HG02973 (cell line): ENCODE measurements around the gene DDX10.
"Not testable (repeated sequence)": the region's sequence is repeated elsewhere in the genome, so short reads cannot be mapped to it uniquely, and the experiment has no call there.

Experiments used
- ATAC-seq: cut with Tn5 transposase; IDR thresholded peaks from one replicate; pipeline ENCODE4 v1.9.1; 2021; ENCODE audit warnings: moderate library complexity; ENCODE audit not compliant: unreplicated experiment

Gene DDX10

GRCh38 chr11:108713076-108713790 lies 48.4 kb downstream of the DDX10 start:
- peak; percentile 48 for ATAC-seq

GRCh38 chr11:108715239-108715638 lies 50.4 kb downstream of the DDX10 start:
- no peak for ATAC-seq

- no peak for ATAC-seq
Observed at GRCh38 chr11:108718466-108718865, 53.6 kb downstream of the DDX10 start.

- ATAC-seq: no peak
Observed at GRCh38 chr11:108724974-108725689, 60.3 kb downstream of the DDX10 start.

- ATAC-seq: no peak
Observed at GRCh38 chr11:108726077-108726800, 61.4 kb downstream of the DDX10 start.

- ATAC-seq: peak; percentile 52
Observed at GRCh38 chr11:108727665-108728064, 62.8 kb downstream of the DDX10 start.

GRCh38 chr11:108729227-108729871 lies 64.5 kb downstream of the DDX10 start:
- ATAC-seq: no peak

- no peak for ATAC-seq
Observed at GRCh38 chr11:108732395-108732794, 67.5 kb downstream of the DDX10 start.

- ATAC-seq: peak; percentile 95
Observed at GRCh38 chr11:108733479-108734116, 68.7 kb downstream of the DDX10 start.

GRCh38 chr11:108734283-108734682 lies 69.4 kb downstream of the DDX10 start:
- ATAC-seq: no peak

- no peak for ATAC-seq
Observed at GRCh38 chr11:108734956-108735559, 70.2 kb downstream of the DDX10 start.

GRCh38 chr11:108740132-108740531 lies 75.3 kb downstream of the DDX10 start:
- ATAC-seq: not testable (repeated sequence)

GRCh38 chr11:108743851-108744250 lies 79.0 kb downstream of the DDX10 start:
- no peak for ATAC-seq

- no peak for ATAC-seq
Observed at GRCh38 chr11:108748968-108749367, 84.1 kb downstream of the DDX10 start.

- ATAC-seq: no peak
Observed at GRCh38 chr11:108751444-108751843, 86.6 kb downstream of the DDX10 start.

GRCh38 chr11:108752297-108752751 lies 87.5 kb downstream of the DDX10 start:
- ATAC-seq: no peak

GRCh38 chr11:108754901-108755625 lies 90.2 kb downstream of the DDX10 start:
- ATAC-seq: no peak

- no peak for ATAC-seq
Observed at GRCh38 chr11:108757630-108758029, 92.8 kb downstream of the DDX10 start.

GRCh38 chr11:108758458-108758857 lies 93.6 kb downstream of the DDX10 start:
- ATAC-seq: no peak
